Activated CD8-positive, alpha-beta T cell treated with anti-CD3 and anti-CD28 coated beads, Interleukin-2, amount 10 ng/mL, durations not matched to agents 7 days and 5 days (primary cell): ENCODE measurements around the gene CPSF3. TPM values are rescaled to one million over a fixed set of nuclear protein-coding genes. Genes with fewer than 3 reads are reported as not detected.

ENCODE experiments used
- ATAC-seq: fragments of 150-1000 bp; cut with Tn5 transposase; one replicate; pipeline ENCODE4 v1.10.0; 2021; ENCODE audit warnings: moderate library complexity
- CTCF ChIA-PET: fragments of 350-600 bp; sonication (Branson Sonifier 250); formaldehyde crosslinking; loops from one replicate; lab custom pipeline; 2021; ENCODE audit warnings: antibody characterized with exemption; lab: Charles Lee
- POLR2A ChIA-PET: fragments of 350-600 bp; sonication (Branson Sonifier 250); formaldehyde crosslinking; loops from one replicate; lab custom pipeline; 2021; ENCODE audit warnings: antibody characterized with exemption; lab: Charles Lee
- DNase-seq: peaks from one replicate; pipeline ENCODE4 v3.0.0-alpha.2; 2020
- H3K27ac Mint-ChIP-seq: one replicate; pipeline ENCODE4 v1.8.0; 2021; ENCODE audit warnings: mild to moderate bottlenecking, mixed read lengths
- H3K27me3 Mint-ChIP-seq: one replicate; pipeline ENCODE4 v1.8.0; 2021; ENCODE audit warnings: low read depth, mixed read lengths
- H3K36me3 Mint-ChIP-seq: one replicate; pipeline ENCODE4 v1.8.0; 2021; ENCODE audit warnings: low read depth, mixed read lengths
- H3K4me1 Mint-ChIP-seq: one replicate; pipeline ENCODE4 v1.8.0; 2021; ENCODE audit warnings: low read depth, mixed read lengths
- H3K4me3 Mint-ChIP-seq: one replicate; pipeline ENCODE4 v1.8.0; 2021; ENCODE audit warnings: mild to moderate bottlenecking, mixed read lengths
- H3K9me3 Mint-ChIP-seq: one replicate; pipeline ENCODE4 v1.8.0; 2022; ENCODE audit warnings: mixed read lengths; ENCODE audit not compliant: insufficient read depth
- total RNA-seq, 2 experiments: library from RNA; stranded (reverse); gene quantifications; one replicate each; pipeline ENCODE4 v1.2.3, GENCODE V29; 2021

The CPSF3 gene
- total RNA-seq, 2 experiments from 2014 or later: 54.1 to 55.2 TPM

- ATAC-seq: no peak
- Mint-ChIP-seq H3K4me1 (peaks cover 8% of the 10 kb centered on the region), H3K27me3 (no peaks in the 10 kb centered on the region), H3K9me3 (no peaks in the 10 kb centered on the region), H3K4me3 (no peak overlapping the region), H3K36me3 (peaks cover 45% of the 10 kb centered on the region), H3K27ac (peak overlapping the region; percentile 10)
- ChIA-PET POLR2A (no interaction called here), CTCF (no interaction called here)
- DNase-seq: no peak
Observed at GRCh38 chr2:9462886-9463697, 39.6 kb downstream of the CPSF3 start.

- Mint-ChIP-seq H3K4me3 (no peak overlapping the region), H3K9me3 (no peaks in the 10 kb centered on the region), H3K27me3 (no peaks in the 10 kb centered on the region), H3K36me3 (peaks cover 45% of the 10 kb centered on the region), H3K4me1 (peaks cover 8% of the 10 kb centered on the region), H3K27ac (peak overlapping the region; percentile 9)
- peak; percentile 27 for DNase-seq
- CTCF ChIA-PET: no interaction called here
- ATAC-seq: no peak
- POLR2A ChIA-PET: no interaction called here
Observed at GRCh38 chr2:9463698-9464034, 40.2 kb downstream of the CPSF3 start.

GRCh38 chr2:9465170-9465569 is 41.7 kb downstream of the CPSF3 start:
- H3K27me3 Mint-ChIP-seq: no peaks in the 10 kb centered on the region
- DNase-seq: no peak
- H3K27ac Mint-ChIP-seq: no peak overlapping the region
- H3K4me1 Mint-ChIP-seq: peaks cover 8% of the 10 kb centered on the region
- H3K36me3 Mint-ChIP-seq: peaks cover 36% of the 10 kb centered on the region
- POLR2A ChIA-PET: interaction anchor here (1.2 kb wide), 1 partner anchor 8 kb away, joined by 4 read pairs; no protein-coding TSS in a partner anchor
- H3K9me3 Mint-ChIP-seq: no peaks in the 10 kb centered on the region
- no peak overlapping the region for H3K4me3 Mint-ChIP-seq
- no peak for ATAC-seq
- CTCF ChIA-PET: interaction anchor here (1.2 kb wide), 1 partner anchor 10 kb away, joined by 3 read pairs; the partner anchor contains the start of gene IAH1

DNA sequence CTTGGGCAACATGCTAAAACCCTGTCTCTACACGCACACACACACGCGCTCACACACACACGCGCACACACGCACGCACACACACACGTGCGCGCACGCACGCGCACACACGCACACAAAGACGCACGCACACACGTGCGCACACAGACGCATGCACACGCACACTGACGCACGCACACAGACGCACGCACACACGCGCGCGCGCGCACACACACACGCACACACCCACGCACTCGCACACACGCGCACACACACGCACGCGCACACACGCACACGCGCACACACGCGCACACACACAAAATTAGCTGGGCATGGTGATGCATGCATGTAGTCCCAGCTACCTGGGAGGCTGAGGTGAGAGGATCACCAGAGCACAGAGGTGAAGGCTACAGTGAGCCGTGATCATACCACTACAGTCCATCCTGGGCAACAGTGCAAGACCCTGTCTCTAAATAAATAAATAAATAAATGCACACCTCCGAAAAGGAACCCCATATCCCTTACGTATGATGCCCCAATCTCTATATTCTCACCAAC is 42.8 kb downstream of the CPSF3 start:
- Mint-ChIP-seq H3K36me3 (peaks cover 29% of the 10 kb centered on the region), H3K9me3 (no peaks in the 10 kb centered on the region), H3K27me3 (no peaks in the 10 kb centered on the region), H3K4me1 (peaks cover 8% of the 10 kb centered on the region), H3K27ac (no peak overlapping the region), H3K4me3 (no peak overlapping the region)
- DNase-seq (no peak), ATAC-seq (no peak)
- CTCF ChIA-PET: interaction anchor here (1.2 kb wide), 1 partner anchor 9 kb away, joined by 3 read pairs; the partner anchor contains the start of gene IAH1
- POLR2A ChIA-PET: no interaction called here

GRCh38 chr2:9467687-9468086 is 44.2 kb downstream of the CPSF3 start:
- Mint-ChIP-seq H3K36me3 (peaks cover 33% of the 10 kb centered on the region), H3K27ac (no peak overlapping the region), H3K4me3 (no peak overlapping the region), H3K27me3 (no peaks in the 10 kb centered on the region), H3K9me3 (no peaks in the 10 kb centered on the region), H3K4me1 (peaks cover 8% of the 10 kb centered on the region)
- POLR2A ChIA-PET: interaction anchor here (1.2 kb wide), 1 partner anchor 13 kb away, joined by 3 read pairs; no protein-coding TSS in a partner anchor
- DNase-seq (no peak), ATAC-seq (no peak)
- CTCF ChIA-PET: no interaction called here

GRCh38 chr2:9471206-9471605 is 47.8 kb downstream of the CPSF3 start:
- H3K27ac Mint-ChIP-seq: no peak overlapping the region
- ATAC-seq (no peak), DNase-seq (no peak)
- ChIA-PET CTCF (interaction anchor here (0.6 to 1.0 kb wide), 3 partner anchors 47 to 513 kb away, joined by 3 to 4 read pairs (median 3); no protein-coding TSS in a partner anchor), POLR2A (no interaction called here)
- H3K4me1 Mint-ChIP-seq: peaks cover 19% of the 10 kb centered on the region
- H3K9me3 Mint-ChIP-seq: no peaks in the 10 kb centered on the region
- no peaks in the 10 kb centered on the region for H3K27me3 Mint-ChIP-seq
- H3K4me3 Mint-ChIP-seq: no peak overlapping the region
- H3K36me3 Mint-ChIP-seq: peaks cover 39% of the 10 kb centered on the region

DNA sequence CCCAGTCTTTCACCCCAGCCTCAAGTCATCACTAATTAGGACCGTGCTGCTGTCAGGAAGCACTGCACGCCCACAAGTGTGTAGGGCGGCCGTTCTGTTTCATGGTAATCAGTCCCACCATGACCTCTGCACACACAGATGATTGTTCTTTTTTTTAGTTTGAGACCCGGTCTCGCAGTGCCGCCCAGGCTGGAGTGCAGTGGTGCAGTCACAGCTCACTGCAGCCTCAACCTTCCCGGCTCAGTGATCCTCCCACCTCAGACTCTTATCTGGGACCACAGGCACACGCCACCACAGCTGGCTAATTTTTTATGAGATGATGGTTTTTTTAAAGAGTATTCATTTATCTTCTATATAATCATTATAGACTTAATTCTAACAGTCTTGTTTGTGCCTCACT is 49.1 kb downstream of the CPSF3 start:
- Mint-ChIP-seq H3K27ac (no peak overlapping the region), H3K9me3 (no peaks in the 10 kb centered on the region), H3K4me1 (peaks cover 29% of the 10 kb centered on the region), H3K27me3 (no peaks in the 10 kb centered on the region), H3K36me3 (peaks cover 44% of the 10 kb centered on the region), H3K4me3 (peak overlapping the region; percentile 79)
- DNase-seq (no peak), ATAC-seq (no peak)
- ChIA-PET CTCF (interaction anchor here (0.8 to 1.6 kb wide), 2 partner anchors 17 to 329 kb away, joined by 3 to 4 read pairs; no protein-coding TSS in a partner anchor), POLR2A (interaction anchor here (3.1 to 3.5 kb wide), 3 partner anchors 49 to 158 kb away, joined by 13 to 20 read pairs (median 20); partner anchors contain the start of genes ADAM17, CPSF3, ITGB1BP1 and YWHAQ)

DNA sequence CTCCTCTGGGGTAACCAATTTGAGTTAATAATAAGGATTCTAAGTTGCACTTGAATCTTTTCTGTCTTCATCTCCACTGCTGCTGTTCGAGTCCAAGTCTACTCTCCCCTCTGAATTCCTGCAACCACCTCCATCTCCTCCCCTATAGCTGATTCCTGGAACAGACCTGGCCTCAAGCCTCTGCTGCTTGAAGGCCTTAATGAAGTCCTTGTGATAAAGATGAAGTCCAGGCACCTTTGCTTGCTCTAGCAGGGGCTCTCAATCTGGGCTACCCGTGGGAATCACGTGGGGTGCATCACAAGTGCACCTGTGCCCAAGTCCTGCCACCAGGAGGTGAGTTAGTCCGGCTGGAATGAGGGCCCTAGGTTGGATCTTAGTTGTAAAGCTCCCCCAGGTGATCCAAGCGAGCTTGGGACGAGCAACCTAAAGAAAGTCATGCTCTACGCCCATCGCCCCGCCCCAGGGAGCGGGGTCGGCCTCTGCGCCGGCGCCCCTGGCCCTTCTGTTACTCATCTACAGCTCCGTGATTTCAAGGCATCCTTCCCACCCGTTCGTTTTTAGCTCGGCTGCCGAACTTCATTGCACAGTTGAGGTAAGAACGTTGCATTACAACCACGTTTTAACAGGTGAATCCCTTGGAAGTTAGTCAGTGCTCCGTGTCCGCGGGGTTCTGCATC is 50.0 kb downstream of the CPSF3 start:
- peak overlapping the region; percentile 86 for H3K27ac Mint-ChIP-seq
- H3K9me3 Mint-ChIP-seq: no peaks in the 10 kb centered on the region
- peaks cover 37% of the 10 kb centered on the region for H3K4me1 Mint-ChIP-seq
- no peaks in the 10 kb centered on the region for H3K27me3 Mint-ChIP-seq
- peak overlapping the region; percentile 79 for H3K4me3 Mint-ChIP-seq
- ChIA-PET CTCF (interaction anchor here (0.8 to 2.0 kb wide), 6 partner anchors 18 to 330 kb away, joined by 3 to 12 read pairs (median 4); partner anchors contain the start of gene ADAM17), POLR2A (interaction anchor here (0.6 to 3.5 kb wide), 7 partner anchors 8 to 370 kb away, joined by 3 to 20 read pairs (median 5); partner anchors contain the start of genes ADAM17, CPSF3, ITGB1BP1 and TAF1B)
- peaks cover 47% of the 10 kb centered on the region for H3K36me3 Mint-ChIP-seq
- DNase-seq: peak; percentile 32
- ATAC-seq: no peak

DNA sequence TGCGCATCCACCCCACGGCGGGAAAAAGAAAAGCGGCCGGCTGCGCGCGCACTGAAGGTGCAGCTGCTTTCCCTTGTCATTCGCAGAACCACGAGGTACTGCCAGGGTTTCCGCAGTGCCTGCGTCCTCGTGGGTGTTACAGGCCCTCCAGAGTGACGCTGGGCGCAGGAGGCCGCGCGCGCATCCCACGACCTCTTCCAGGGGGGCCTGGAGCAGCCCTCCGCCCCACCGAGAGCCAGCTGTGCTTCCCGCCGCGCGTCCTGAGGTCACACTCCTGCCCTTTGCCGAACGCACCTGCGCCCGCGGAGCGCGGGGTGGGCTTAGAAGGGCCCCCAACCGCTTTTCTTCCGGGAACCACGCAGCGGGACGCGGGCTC is 50.5 kb downstream of the CPSF3 start:
- ATAC-seq: peak; percentile 62
- DNase-seq: peak; percentile 74
- Mint-ChIP-seq H3K27ac (peak overlapping the region; percentile 86), H3K9me3 (no peaks in the 10 kb centered on the region), H3K36me3 (peaks cover 52% of the 10 kb centered on the region), H3K4me1 (peaks cover 41% of the 10 kb centered on the region), H3K27me3 (no peaks in the 10 kb centered on the region), H3K4me3 (peak overlapping the region; percentile 79)
- CTCF ChIA-PET: interaction anchor here (1.1 to 2.0 kb wide), 6 partner anchors 9 to 331 kb away, joined by 3 to 12 read pairs (median 4); partner anchors contain the start of gene ADAM17
- POLR2A ChIA-PET: interaction anchor here (0.6 to 3.5 kb wide), 6 partner anchors 9 to 156 kb away, joined by 3 to 20 read pairs (median 8); partner anchors contain the start of genes ADAM17, CPSF3, ITGB1BP1 and YWHAQ

- Mint-ChIP-seq H3K4me3 (peak within 1 kb of the TSS; percentile 79), H3K36me3 (peaks cover 55% of the 10 kb centered on the region), H3K27me3 (no peaks in the 10 kb centered on the region), H3K9me3 (no peaks in the 10 kb centered on the region), H3K4me1 (peaks cover 41% of the 10 kb centered on the region), H3K27ac (peak within 1 kb of the TSS; percentile 86)
- DNase-seq: peak; percentile 75
- CTCF ChIA-PET: interaction anchor here (0.6 to 2.0 kb wide), 7 partner anchors 9 to 156 kb away, joined by 3 to 12 read pairs (median 3); partner anchors contain the start of genes ADAM17 and YWHAQ
- ATAC-seq: peak; percentile 90
- POLR2A ChIA-PET: interaction anchor here (0.6 to 3.5 kb wide), 10 partner anchors 9 to 424 kb away, joined by 3 to 20 read pairs (median 3); partner anchors contain the start of genes ADAM17, CPSF3, ITGB1BP1 and YWHAQ
Observed at GRCh38 chr2:9474361-9475057, 51.1 kb downstream of the CPSF3 start, which contains the start of gene IAH1. Gene IAH1 (plus strand): TSS chr2:9474551. CDS start chr2:9474567, 16 bp downstream.
